GM12864 (cell line): ENCODE measurements around the gene CDC42EP5.

Experiments
- DNase-seq: peaks from one replicate; pipeline ENCODE4 v3.0.0-alpha.2; 2011; ENCODE audit warnings: low read depth
- H3K4me3 ChIP-seq: 2 replicates; pipeline ENCODE4 v1.5.1; 2011; ENCODE audit warnings: mild to moderate bottlenecking, low read depth, low read length, control low read depth
- TF ChIP-seq, protein P1 (sequence below): IDR thresholded peaks from 2 replicates; pipeline ENCODE4 v1.5.1; 2011; ENCODE audit warnings: low read depth, mild to moderate bottlenecking, moderate library complexity, low read length, control low read depth, inconsistent platforms; ENCODE audit errors: missing control alignments

CDC42EP5 gene

DNA sequence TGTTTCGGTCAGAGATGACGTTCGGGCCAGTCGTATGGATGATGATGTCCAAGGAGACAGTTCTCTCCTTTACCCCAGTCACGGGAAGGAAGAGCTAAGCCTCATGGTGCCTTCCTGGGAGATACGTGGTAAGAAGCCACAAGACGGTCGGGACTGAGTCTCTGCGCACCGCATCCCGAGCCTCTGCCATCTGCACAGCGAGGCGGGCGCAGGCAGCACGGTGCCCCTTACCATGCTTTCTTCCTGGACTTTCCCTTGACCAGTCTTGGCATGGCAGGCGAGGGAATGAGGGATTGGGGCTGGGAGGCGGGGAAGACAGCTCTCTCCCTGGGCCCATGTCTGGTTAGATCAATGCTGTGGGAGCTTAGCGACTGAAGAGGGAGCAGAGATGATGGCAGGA lies 19.5 kb upstream of the CDC42EP5 start:
- DNase-seq: no peak
- H3K4me3 ChIP-seq: no peak overlapping the region
- TF ChIP-seq, protein P1, sequence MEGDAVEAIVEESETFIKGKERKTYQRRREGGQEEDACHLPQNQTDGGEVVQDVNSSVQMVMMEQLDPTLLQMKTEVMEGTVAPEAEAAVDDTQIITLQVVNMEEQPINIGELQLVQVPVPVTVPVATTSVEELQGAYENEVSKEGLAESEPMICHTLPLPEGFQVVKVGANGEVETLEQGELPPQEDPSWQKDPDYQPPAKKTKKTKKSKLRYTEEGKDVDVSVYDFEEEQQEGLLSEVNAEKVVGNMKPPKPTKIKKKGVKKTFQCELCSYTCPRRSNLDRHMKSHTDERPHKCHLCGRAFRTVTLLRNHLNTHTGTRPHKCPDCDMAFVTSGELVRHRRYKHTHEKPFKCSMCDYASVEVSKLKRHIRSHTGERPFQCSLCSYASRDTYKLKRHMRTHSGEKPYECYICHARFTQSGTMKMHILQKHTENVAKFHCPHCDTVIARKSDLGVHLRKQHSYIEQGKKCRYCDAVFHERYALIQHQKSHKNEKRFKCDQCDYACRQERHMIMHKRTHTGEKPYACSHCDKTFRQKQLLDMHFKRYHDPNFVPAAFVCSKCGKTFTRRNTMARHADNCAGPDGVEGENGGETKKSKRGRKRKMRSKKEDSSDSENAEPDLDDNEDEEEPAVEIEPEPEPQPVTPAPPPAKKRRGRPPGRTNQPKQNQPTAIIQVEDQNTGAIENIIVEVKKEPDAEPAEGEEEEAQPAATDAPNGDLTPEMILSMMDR: no peak

DNA sequence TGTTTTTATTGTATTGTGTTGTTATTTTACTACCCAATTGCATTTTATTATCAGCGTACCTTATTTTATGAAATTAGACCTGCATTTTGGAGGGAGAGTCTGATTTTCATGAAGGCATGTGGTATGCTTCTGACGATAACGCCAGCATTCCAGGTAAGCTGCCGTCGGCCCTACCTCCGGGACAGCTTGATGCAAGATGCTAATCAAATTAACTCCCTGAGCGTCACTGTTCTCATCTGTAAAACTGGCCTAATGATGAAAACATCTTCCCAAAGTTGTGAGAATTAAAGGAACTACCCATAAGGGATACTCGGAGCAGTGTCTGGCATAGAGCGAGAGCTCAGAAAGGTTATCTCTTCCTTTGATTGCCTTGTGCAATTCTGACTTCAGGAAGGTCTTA lies 16.7 kb upstream of the CDC42EP5 start:
- TF ChIP-seq, protein P1: no peak
- DNase-seq: no peak
- no peak overlapping the region for H3K4me3 ChIP-seq

DNA sequence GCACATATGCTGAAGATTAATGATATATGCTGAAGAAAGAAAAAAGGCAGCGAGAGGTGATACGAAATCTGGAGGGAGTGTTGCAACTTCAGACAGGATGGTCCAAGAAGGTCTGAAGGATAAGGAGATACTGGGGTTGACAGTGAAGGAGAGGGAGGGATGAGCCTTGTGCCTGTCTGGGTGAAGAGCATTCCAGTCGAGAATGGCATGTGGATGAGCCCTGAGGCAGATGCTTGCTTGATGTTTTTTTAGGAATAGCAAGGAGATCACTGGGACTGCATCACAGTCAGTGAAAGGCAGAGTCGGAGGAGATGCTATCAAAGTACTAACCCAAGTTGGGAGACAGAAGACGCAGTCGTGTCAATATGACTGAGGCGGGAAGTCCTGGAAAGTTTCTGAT lies 16.2 kb upstream of the CDC42EP5 start:
- H3K4me3 ChIP-seq: no peak overlapping the region
- no peak for DNase-seq
- TF ChIP-seq, protein P1: no peak

DNA sequence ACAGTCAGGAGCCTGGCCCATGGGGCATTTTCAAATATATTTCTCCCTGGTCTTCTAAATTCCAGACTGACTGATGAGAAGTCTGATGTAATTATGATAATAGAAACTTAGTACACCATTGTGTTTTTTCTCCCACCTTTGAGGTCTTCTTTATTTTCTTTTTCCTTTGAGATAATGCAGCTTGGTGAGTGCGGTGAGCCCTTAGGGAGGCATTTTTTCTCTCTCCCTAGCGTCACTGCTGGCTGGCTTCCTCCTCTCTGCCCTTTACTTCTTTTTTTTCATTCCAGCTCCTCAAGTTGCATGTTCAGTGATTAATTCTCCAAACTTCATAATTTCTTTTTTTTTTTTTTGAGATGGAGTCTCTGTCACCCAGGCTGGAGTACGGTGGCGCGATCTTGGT lies 12.8 kb upstream of the CDC42EP5 start:
- no peak overlapping the region for H3K4me3 ChIP-seq
- DNase-seq: no peak
- TF ChIP-seq, protein P1: no peak

- H3K4me3 ChIP-seq: no peak overlapping the region
- no peak for DNase-seq
- TF ChIP-seq, protein P1: no peak
Observed at GRCh38 chr19:54484451-54484850, 11.4 kb upstream of the CDC42EP5 start.

DNA sequence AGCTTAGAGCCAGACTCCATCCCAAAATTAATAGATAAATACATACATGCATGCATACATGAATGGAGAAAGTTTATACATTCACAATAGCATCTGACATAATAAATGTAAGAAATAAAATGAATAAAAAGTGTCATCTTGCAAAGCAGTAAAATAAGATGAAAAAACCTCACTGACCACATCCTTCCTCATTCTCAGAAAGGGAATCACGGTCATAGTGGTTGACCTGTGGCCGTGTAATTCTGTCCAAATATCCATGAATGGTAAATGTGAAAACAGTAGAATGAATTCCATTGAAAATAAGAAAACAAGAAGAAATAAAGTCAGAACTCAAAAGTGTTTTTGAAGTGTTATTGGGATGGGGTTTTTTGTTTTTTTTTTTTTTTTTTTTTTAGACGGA lies 9.8 kb upstream of the CDC42EP5 start:
- DNase-seq: no peak
- TF ChIP-seq, protein P1: no peak
- no peak overlapping the region for H3K4me3 ChIP-seq

DNA sequence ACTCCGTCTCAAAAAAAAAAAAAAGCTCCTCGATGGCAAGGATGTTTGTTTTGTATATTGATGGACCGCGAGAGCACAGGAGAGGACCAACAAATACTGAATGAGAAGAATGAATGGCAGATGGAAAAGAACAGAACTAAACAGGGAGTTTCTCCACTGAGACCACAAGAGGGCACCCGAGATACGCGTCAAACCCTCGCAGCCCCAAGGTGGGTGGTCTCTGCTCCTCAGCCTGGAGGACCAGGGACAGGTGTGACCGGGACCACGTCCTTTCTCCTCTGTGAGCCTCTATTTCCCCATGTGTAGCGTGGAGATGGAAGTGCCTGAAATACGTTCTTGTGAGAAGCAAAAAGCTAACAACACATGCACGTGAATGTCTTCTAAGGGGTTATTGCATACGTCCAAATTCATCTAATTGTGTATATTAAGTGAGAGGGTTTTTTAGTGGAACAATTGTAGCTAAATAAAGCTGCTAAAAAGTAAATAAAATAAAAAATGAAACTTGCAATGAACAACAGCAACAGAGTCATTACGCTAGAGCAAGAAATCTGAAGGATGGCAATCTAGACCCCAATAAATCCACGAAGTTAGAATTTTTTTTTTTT lies 8.3 kb upstream of the CDC42EP5 start:
- H3K4me3 ChIP-seq: no peak overlapping the region
- TF ChIP-seq, protein P1: peak; percentile 87
- DNase-seq: no peak
